ENCODE data around the gene HIVEP2. TPM values are rescaled to one million over a fixed set of nuclear protein-coding genes. Genes with fewer than 3 reads are reported as not detected.

HIVEP2 gene
- total RNA-seq, 1 experiment from 2014 or later: 10.3 TPM

DNA sequence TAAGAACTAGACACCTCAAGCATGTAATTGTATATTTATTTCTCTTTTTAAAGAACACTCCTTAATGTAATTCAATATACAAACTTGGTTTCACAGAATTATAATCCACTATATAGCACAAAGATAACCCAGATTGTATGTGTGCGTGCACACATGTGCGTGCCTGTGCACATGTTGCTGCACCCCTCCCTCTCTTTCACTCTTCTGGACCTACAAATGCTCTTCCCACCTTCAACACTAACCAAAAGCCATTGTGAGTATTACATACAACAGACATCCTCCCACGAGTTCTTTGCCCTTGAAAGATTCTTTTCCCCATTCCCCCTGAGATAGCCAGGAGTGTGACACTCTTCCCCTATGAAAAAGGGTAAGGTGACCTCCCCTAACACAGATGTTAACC is 193.5 kb downstream of the HIVEP2 start:
- ChIA-PET POLR2A (no interaction called here), CTCF (no interaction called here)
- no peaks in the 10 kb centered on the region for H3K9me3 ChIP-seq (ENCODE audit: control insufficient read depth, insufficient read depth, low read depth, low read length)
- no peak for ATAC-seq
- in situ Hi-C loops (cut with HindIII; ENCODE audit: low pct_unique_long_range_greater_than_20kb, low sequenced_read_pairs) (no loop called here), intact Hi-C loops (cut with micrococcal nuclease; ENCODE audit: unreplicated experiment) (no loop called here)
- no peaks in the 10 kb centered on the region for H3K27me3 ChIP-seq (ENCODE audit: control insufficient read depth, insufficient read depth, low read length)
- no TSS peak for BruUV-seq (replicated peaks)
- no peak for DNase-seq (ENCODE audit: low read depth, low spot score)
- H3K4me1 ChIP-seq (ENCODE audit: control insufficient read depth, insufficient read depth, low read length): no peaks in the 10 kb centered on the region
- H3K27ac ChIP-seq (ENCODE audit: low read length): no peak overlapping the region
- H3K4me3 ChIP-seq (ENCODE audit: low read depth in 2 of 2, low read length in 2 of 2): no peak overlapping the region
- no peaks in the 10 kb centered on the region for H3K36me3 ChIP-seq (ENCODE audit: control insufficient read depth, insufficient read depth, low read length)
- TF ChIP-seq SIN3A (IDR thresholded peaks at IDR 0.05; ENCODE audit: borderline replicate concordance, insufficient read depth, low read depth, low read length) (no peak), TCF7L2 (IDR thresholded peaks at IDR 0.05; ENCODE audit: low read depth, low read length) (no peak), POLR2AphosphoS5 (IDR thresholded peaks at IDR 0.05; ENCODE audit: low read depth, low read length) (no peak)
- TF ChIP-seq, protein P1, sequence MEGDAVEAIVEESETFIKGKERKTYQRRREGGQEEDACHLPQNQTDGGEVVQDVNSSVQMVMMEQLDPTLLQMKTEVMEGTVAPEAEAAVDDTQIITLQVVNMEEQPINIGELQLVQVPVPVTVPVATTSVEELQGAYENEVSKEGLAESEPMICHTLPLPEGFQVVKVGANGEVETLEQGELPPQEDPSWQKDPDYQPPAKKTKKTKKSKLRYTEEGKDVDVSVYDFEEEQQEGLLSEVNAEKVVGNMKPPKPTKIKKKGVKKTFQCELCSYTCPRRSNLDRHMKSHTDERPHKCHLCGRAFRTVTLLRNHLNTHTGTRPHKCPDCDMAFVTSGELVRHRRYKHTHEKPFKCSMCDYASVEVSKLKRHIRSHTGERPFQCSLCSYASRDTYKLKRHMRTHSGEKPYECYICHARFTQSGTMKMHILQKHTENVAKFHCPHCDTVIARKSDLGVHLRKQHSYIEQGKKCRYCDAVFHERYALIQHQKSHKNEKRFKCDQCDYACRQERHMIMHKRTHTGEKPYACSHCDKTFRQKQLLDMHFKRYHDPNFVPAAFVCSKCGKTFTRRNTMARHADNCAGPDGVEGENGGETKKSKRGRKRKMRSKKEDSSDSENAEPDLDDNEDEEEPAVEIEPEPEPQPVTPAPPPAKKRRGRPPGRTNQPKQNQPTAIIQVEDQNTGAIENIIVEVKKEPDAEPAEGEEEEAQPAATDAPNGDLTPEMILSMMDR (IDR thresholded peaks at IDR 0.05): no peak
- TF ChIP-seq, protein P2, sequence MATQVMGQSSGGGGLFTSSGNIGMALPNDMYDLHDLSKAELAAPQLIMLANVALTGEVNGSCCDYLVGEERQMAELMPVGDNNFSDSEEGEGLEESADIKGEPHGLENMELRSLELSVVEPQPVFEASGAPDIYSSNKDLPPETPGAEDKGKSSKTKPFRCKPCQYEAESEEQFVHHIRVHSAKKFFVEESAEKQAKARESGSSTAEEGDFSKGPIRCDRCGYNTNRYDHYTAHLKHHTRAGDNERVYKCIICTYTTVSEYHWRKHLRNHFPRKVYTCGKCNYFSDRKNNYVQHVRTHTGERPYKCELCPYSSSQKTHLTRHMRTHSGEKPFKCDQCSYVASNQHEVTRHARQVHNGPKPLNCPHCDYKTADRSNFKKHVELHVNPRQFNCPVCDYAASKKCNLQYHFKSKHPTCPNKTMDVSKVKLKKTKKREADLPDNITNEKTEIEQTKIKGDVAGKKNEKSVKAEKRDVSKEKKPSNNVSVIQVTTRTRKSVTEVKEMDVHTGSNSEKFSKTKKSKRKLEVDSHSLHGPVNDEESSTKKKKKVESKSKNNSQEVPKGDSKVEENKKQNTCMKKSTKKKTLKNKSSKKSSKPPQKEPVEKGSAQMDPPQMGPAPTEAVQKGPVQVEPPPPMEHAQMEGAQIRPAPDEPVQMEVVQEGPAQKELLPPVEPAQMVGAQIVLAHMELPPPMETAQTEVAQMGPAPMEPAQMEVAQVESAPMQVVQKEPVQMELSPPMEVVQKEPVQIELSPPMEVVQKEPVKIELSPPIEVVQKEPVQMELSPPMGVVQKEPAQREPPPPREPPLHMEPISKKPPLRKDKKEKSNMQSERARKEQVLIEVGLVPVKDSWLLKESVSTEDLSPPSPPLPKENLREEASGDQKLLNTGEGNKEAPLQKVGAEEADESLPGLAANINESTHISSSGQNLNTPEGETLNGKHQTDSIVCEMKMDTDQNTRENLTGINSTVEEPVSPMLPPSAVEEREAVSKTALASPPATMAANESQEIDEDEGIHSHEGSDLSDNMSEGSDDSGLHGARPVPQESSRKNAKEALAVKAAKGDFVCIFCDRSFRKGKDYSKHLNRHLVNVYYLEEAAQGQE (IDR thresholded peaks at IDR 0.05; ENCODE audit: insufficient read depth in 1 of 2, low read depth in 2 of 2, low read length in 1 of 2): no peak

DNA sequence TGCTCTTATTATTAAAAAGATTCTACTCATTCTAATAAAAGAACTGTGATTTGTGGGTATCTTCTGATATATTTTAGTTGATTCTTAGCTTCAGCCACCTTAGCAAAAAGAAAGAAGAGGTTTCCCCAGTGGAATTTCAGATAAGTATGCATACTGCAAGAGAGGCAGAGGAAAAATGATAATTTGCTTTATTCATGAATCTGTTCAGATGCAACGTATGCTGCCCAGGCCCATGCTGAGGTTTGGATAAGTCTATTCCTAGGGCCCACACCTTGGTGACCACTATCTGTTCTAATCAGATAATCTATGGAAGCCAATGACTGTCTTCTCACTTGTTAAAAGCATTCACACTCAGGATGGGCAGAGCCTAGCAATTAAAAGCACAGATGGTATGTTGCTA is 194.0 kb downstream of the HIVEP2 start:
- intact Hi-C loops (cut with micrococcal nuclease; ENCODE audit: unreplicated experiment) (no loop called here), in situ Hi-C loops (cut with HindIII; ENCODE audit: low pct_unique_long_range_greater_than_20kb, low sequenced_read_pairs) (no loop called here)
- Histone ChIP-seq H3K36me3 (ENCODE audit: control insufficient read depth, insufficient read depth, low read length) (no peaks in the 10 kb centered on the region), H3K27ac (ENCODE audit: low read length) (no peak overlapping the region), H3K27me3 (ENCODE audit: control insufficient read depth, insufficient read depth, low read length) (no peaks in the 10 kb centered on the region), H3K4me3 (ENCODE audit: low read depth in 2 of 2, low read length in 2 of 2) (no peak overlapping the region), H3K4me1 (ENCODE audit: control insufficient read depth, insufficient read depth, low read length) (no peaks in the 10 kb centered on the region), H3K9me3 (ENCODE audit: control insufficient read depth, insufficient read depth, low read depth, low read length) (no peaks in the 10 kb centered on the region)
- no TSS peak for BruUV-seq (replicated peaks)
- DNase-seq (ENCODE audit: low read depth, low spot score) (no peak), ATAC-seq (no peak)
- ChIA-PET POLR2A (no interaction called here), CTCF (no interaction called here)
- TF ChIP-seq, protein P1 (IDR thresholded peaks at IDR 0.05): no peak
- TF ChIP-seq SIN3A (IDR thresholded peaks at IDR 0.05; ENCODE audit: borderline replicate concordance, insufficient read depth, low read depth, low read length) (no peak), TCF7L2 (IDR thresholded peaks at IDR 0.05; ENCODE audit: low read depth, low read length) (no peak), POLR2AphosphoS5 (IDR thresholded peaks at IDR 0.05; ENCODE audit: low read depth, low read length) (no peak)
- TF ChIP-seq, protein P2 (IDR thresholded peaks at IDR 0.05; ENCODE audit: insufficient read depth in 1 of 2, low read depth in 2 of 2, low read length in 1 of 2): no peak

All from Panc1 (cell line).